Heart left ventricle (tissue), 13 donors: ENCODE measurements around the gene SLC9A4.

ENCODE experiments used
- CTCF ChIP-seq, 12 donors: fragments of 200-600 bp; sonication (generic) in 4 of 12; IDR thresholded peaks; one replicate each; pipeline versions ENCODE4 v1.5.0 to v1.8.0; 2018 to 2022; ENCODE audit warnings: antibody characterized with exemption in 12 of 12, mild to moderate bottlenecking in 5 of 12
- POLR2A ChIP-seq, 2 donors: fragments of 450-650 bp; IDR thresholded peaks; one replicate each; pipeline ENCODE4 v1.6.1; 2017; ENCODE audit warnings: antibody characterized with exemption in 2 of 2, mild to moderate bottlenecking in 2 of 2, moderate library complexity in 2 of 2
- donor health status: ischemic (EF 13 %, LVEDD 7.1; RV severe dilation, severe dysfunction).
- donor health status: DM: no; HTN: yes; CAD: no.
- donor health status: DM: no; HTN: no; CAD: no.
- donor health status: ischemic (EF 25% LVEDD 6.9; RV normal size, moderate dysfunction).
- donor health status: ischemic (EF 25% LVEDD 5.7; RV mildly dilated, moderate dysfunction).
- donor health status: ischemic (EF 35%, LVEDD 5.7; RV mildly dilated, moderate dysfunction).
- donor health status: nonischemic (EF 11% LVEDD 7.7; RV severe dilation, severe dysfunction).
- donor health status: DM: yes; HTN: yes; CAD: no.
- donor health status: PGD.
- donor health status: ischemic (EF 29% LVEDD 5.4; RV normal size, mild dysfunction).
- donor health status: nonischemic (EF 23%, LVEDD 6.1; RV moderate dilation, normal function).

GRCh38 chr2:102513355-102513939 is 40.4 kb downstream of the SLC9A4 start:
- no peak for TF ChIP-seq CTCF (IDR thresholded peaks at IDR 0.05)
- TF ChIP-seq POLR2A (IDR thresholded peaks at IDR 0.05): no peak
